Measurements from ENCODE around the gene RASSF9.

GRCh38 chr12:85755760-85756159, 80.4 kb downstream of the RASSF9 start:
- TF ChIP-seq CREB5 (CRISPR knock-in tag; IDR thresholded peaks at IDR 0.05) (no peak), POLR2AphosphoS5 (IDR thresholded peaks at IDR 0.05; ENCODE audit: control insufficient read depth, insufficient read depth, low read depth, low read length) (no peak), ZNF318 (IDR thresholded peaks at IDR 0.05; ENCODE audit: borderline replicate concordance in 1 of 2, low read depth in 1 of 2) (no peak), RFX5 (IDR thresholded peaks at IDR 0.05; ENCODE audit: low read depth, low read length) (no peak), NR1H2 (CRISPR knock-in tag; IDR thresholded peaks at IDR 0.05) (no peak), PTRF (tag; IDR thresholded peaks at IDR 0.05) (no peak), CC2D1A (IDR thresholded peaks at IDR 0.05) (no peak), YY1 (IDR thresholded peaks at IDR 0.05; ENCODE audit: borderline replicate concordance in 1 of 3, control insufficient read depth in 1 of 3, extremely low read depth in 1 of 3, insufficient read depth in 3 of 3, insufficient read length in 1 of 3, insufficient replicate concordance in 2 of 3, low read depth in 1 of 3, low read length in 2 of 3) (no peak), ASH1L (IDR thresholded peaks at IDR 0.05; ENCODE audit: borderline replicate concordance, low read depth, partially characterized antibody) (no peak), CREB1 (IDR thresholded peaks at IDR 0.05) (no peak), CREB1 (CRISPR knock-in tag; IDR thresholded peaks at IDR 0.05) (no peak), KLF1 (tag; IDR thresholded peaks at IDR 0.05) (no peak), CEBPB (tag; IDR thresholded peaks at IDR 0.05) (no peak)
- TF ChIP-seq, protein P1, sequence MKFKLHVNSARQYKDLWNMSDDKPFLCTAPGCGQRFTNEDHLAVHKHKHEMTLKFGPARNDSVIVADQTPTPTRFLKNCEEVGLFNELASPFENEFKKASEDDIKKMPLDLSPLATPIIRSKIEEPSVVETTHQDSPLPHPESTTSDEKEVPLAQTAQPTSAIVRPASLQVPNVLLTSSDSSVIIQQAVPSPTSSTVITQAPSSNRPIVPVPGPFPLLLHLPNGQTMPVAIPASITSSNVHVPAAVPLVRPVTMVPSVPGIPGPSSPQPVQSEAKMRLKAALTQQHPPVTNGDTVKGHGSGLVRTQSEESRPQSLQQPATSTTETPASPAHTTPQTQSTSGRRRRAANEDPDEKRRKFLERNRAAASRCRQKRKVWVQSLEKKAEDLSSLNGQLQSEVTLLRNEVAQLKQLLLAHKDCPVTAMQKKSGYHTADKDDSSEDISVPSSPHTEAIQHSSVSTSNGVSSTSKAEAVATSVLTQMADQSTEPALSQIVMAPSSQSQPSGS (CRISPR knock-in tag; IDR thresholded peaks at IDR 0.05) = no peak
- TF ChIP-seq, protein P2, sequence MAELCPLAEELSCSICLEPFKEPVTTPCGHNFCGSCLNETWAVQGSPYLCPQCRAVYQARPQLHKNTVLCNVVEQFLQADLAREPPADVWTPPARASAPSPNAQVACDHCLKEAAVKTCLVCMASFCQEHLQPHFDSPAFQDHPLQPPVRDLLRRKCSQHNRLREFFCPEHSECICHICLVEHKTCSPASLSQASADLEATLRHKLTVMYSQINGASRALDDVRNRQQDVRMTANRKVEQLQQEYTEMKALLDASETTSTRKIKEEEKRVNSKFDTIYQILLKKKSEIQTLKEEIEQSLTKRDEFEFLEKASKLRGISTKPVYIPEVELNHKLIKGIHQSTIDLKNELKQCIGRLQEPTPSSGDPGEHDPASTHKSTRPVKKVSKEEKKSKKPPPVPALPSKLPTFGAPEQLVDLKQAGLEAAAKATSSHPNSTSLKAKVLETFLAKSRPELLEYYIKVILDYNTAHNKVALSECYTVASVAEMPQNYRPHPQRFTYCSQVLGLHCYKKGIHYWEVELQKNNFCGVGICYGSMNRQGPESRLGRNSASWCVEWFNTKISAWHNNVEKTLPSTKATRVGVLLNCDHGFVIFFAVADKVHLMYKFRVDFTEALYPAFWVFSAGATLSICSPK (IDR thresholded peaks at IDR 0.05; ENCODE audit: borderline replicate concordance) = no peak

All from K562 (cell line).